Fibroblast of gingiva (primary cell): ENCODE measurements around the gene RAD23B.
"Not testable (repeated sequence)": the region's sequence is repeated elsewhere in the genome, so short reads cannot be mapped to it uniquely, and the experiment has no call there.

Source experiments
- DNase-seq: peaks from one replicate; pipeline ENCODE4 v3.0.0-alpha.2; 2011; ENCODE audit warnings: low read depth

The RAD23B gene

DNA sequence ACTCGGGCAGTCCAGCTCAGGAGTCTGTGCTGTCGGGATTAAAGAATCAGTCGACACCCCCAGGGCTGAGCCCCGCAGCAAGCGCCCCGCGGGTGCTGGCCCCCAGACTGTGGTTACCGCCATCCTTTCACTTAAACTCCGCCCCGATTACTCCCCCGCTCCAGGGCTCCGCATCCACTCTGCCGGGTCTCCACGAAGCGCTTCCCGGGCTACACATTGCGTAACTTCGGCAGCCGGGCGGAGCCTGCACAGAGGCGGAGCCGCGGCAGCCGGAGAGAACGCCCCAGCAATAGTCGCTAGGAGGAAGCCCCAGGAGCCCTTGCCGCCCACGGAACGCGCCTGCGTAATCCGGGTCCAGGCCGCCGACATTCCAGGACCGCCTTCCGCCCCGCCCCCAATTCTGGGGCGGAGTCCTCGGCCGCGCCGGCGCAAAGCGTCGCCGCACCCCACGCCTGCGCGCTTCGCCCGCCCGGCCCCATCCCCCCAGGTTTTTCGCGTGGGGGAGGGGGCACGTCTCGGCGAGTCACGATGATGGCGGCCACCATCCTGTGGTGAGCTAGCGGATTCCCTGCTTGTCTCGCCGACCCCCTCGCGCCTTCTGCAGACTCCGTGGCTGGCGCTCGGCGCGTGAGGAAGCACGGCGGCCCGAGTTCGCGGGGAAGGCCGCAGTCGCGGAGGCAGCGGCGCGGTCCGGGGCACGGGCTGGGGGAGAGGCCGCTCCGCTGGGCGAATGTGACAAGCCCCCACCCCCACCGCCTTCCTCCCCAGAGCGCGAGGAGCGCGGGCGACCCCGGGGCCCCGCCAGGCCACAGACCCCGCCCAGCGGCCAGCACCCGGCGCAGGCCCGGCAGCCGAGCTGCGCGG lies at the start of gene RAD23B:
TSS of gene RAD23B (plus strand) at position 521 of the 864 bp plus-strand sequence. CDS start 351 bp downstream, outside the sequence.
- peak; percentile 98 for DNase-seq

DNA sequence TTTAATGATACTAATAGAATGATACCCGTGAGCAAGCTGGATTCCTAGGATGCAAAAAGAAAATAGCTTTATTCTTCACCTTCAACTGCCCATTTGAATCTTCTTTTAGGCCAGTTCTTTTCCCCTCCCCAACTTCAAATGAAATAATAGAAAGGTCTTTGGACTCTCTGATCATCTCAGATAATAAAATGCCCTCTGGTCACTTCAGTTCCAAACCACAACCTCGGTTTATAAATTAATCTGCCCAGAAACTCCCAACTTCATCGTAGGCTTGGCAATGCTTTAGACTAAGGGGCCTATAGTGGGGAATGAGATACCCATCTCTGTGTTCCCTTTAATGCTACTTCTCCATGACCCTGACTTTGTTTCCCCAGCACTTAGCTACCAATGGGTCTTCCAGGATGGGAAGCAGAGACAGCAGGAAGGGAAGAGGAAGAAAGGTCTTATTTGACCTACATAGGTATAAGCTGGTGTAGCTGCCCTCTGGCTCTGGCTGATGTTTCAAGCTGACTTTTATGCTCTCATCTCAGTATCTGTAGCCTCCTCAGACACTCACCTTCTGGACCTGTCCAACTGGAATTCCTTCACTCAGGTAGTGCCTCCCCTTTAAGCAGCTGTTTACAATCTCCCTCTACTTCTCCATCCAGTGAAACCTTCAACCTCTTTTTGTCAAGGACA lies 47.2 kb upstream of the RAD23B start:
- no peak for DNase-seq

DNA sequence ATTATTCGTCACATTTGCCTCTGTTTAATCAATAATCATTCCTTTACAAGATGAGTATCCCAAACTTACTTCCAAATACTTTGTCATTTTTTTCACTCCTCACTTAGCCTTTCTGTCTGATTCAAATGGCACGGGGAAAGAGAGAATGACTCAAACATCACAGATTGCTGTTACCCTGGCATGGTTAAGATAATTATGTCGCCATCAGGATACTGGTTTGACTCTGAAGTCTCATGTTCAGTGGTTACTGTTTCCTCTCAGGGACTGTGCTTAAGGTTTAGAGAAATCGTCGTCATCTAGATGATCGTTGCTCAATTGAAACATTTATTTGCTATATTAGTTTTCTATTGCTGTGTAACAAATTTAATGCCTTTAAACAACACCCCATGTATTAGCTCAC lies 45.2 kb upstream of the RAD23B start:
- no peak for DNase-seq

DNA sequence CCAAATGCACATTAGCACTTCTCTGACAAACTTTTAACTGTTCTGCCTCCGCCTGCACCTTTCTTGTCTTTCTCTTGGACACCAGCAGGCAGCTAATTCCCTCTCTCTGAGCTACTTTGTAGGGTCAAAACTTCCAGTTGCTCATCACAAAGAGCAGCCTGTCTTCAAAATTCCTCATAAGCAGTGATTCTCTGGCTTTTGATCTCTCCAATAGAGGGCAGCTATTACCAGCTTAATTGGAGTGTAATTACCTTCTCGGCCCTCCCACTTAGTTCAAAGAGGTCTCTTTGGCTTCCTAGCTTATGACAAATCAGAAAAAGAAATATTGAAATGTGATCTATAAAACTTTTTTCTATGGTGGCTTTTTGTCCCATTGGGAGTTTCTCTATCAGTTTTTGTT lies 43.6 kb upstream of the RAD23B start:
- peak; percentile 56 for DNase-seq

DNA sequence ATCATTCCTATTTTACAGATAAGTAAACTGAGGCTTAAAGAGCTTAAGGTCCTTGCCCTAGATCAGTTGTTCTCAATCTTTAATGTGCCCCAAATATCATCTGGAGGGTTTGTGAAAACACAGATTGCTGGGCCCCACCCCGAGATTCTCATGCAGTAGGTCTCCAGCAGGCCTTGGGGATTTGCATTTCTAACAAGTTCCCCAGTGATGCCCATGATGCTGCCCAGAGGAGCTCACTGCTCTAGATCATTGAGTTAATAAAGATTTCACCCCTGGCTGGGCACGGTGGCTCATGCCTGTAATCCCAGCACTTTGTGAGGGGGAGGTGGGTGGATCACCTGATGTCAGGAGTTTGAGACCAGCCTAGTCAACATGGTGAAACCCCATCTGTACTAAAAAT lies 42.8 kb upstream of the RAD23B start:
- no peak for DNase-seq

DNA sequence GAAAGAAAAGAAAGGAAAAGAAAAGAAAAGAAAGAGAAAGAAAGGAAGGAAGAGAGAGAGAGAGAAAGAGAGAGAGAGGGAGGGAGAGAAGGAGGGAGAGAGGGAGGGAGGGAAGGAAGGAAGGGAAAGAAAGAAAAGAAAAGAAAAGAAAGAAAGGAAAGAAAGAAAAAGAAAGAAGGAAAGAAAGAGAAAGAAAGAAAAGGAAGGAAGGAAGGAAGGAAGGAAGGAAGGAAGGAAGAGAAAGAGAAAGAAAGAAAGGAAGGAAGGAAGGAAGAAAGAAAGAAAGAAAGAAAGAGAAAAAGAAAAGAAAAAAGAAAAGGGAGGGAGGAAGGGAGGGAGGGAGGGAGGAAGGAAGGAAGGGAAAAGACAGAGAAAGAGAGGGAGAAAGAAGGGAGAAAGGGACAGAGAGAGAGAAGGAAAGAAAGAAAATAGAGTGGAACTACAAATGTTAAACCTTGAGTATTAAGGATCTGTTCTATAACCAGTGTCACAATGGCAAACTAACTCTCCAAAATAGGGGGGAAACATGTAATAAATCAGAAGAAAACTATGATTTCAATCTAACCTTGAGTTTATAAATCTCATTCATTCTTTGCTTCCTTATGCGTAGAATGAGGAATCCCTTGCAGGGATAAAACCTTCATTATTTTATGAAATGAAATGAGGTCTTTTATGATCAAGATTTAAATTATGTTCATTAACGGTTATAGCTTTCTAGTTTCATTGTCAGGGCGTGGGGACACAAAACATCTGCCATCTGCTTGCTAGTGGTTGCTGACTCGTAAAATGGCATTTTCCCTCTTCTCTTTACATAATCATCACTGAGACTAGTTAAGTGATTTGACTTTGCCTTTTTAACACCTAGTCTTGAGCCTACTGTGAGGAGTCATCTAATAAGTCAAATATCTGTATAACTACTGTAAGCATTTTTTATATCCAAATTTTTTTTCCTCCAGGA lies 40.7 kb upstream of the RAD23B start:
- no peak for DNase-seq

DNA sequence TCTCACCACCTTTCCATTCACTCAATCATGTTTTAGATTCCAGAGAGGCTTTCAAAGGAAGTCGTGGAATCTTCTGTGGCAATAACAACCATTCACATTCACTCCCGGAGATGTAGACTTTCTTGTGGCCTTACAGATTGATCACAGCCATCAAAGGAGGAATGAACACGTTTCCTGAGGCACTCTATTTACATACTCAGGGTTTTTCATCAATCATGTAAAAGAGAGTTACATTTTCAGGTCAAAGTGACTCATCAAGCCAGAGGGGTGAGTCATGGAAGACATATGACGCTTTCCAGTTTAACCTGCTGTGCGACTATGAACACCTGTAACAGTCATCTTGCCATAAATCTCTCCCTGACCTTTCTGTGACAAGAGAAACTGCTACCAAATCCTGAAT lies 39.3 kb upstream of the RAD23B start:
- DNase-seq, result no peak

DNA sequence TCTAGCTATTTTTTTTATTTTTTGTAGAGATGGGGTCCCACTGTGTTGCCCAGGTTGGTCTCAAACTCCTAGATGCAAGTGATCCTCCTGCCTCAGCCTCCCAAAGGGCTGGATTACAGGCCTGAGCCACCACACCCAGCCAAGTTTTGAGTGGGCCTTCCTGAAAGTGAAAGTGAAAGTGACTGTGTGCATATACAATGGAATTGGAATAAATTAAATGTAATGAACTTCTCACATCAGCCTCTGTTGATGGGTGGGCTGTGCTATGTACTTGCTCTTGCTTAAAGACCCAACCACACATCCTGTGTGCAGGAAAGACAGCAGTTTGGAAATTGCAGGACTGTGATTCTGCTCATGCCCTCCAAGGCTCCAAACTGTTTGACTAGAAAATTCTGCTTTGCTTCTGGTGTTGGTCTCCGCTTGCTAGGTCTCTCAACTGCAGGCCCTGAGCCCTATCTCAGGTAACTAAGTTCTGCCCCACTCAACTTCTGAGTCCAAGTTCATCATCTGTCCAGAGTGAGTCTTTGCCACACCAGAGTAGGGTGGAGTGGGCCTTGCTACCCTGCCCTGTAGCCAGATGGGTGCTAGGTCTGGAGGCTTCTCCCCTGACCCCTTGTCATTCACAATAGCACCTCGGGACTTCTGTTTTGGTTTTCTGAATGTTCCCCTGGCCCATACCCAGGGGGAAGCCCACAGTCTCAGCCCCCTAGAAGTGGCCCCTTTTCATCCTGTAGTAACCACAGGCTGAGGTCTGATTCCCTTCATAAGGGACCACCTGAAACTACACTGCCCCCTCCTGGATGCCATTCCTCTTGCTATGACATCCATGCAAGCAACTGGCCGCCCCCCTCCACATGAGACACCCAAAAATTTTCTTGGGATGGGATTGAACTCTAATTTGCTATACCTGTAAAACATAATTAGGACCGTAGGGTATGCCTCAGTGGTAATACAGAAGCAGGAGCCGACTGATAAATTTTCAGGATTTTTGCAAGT lies 36.5 kb upstream of the RAD23B start:
- no peak for DNase-seq

DNA sequence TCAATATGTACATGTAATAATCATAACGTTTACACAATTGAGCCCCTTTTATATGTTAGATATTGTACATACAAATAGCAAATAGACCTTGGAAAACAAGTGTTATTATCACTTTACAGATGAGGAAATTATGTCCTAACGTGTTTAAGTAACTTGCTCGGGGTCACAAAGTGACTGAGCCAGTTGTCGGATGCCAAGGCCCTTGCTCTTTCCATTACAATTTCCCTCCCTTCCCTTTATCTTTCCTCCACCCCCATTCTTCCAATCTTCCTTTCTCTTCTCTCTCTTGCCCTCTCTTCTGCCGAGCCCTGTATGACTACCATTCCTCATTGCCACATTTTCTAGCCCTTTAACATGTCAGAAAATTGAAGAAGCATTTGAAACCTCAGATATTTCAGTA lies 34.4 kb upstream of the RAD23B start:
- DNase-seq, result no peak

DNA sequence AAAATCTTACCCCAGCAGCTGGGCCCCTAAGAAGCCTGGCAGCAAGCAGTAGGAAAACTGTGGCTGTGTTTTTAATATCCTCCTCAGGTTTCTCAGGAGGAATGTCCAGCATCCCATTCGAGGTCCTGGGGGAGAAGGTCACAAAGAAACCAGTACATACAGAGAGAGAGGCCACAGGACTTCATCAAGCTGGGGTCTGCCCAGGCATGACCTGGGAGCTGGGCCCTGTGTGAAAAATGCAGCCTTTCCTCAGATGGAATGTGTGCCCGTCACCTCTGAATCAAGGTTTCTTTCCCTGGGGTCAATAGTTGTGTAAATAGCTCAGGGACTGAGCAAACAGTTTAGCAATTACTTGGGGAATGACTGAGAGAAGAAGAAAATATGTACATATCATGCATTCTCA lies 33.9 kb upstream of the RAD23B start:
- peak; percentile 87 for DNase-seq

DNA sequence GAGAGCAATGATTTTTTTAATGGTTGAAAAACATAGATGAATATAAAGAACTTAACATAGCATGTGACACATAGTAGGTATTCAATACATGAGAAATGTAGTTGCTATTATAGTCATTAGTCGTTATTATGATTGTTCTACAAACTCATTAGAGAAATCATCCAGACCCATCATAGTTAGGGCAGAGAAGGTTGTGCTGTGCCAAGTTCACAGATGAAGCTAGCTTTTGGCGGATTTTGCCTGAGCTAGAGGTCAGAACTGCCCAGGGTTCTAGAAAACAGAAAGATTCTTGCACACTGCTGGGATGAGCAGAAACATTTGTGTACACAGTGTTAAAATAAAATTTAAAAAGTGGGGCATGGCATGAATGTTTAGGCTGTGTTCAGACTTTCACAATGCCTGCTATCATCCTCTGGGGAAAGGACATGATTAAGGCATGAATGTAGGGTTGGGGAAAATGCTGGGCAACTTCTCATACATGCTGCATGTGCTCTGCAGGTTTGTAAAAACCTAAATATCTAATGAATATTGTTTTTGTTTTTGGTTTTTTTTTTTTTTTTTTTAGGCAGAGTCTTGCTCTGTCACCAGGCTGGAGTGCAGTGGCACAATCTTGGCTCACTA lies 33.3 kb upstream of the RAD23B start:
- peak; percentile 54 for DNase-seq

DNA sequence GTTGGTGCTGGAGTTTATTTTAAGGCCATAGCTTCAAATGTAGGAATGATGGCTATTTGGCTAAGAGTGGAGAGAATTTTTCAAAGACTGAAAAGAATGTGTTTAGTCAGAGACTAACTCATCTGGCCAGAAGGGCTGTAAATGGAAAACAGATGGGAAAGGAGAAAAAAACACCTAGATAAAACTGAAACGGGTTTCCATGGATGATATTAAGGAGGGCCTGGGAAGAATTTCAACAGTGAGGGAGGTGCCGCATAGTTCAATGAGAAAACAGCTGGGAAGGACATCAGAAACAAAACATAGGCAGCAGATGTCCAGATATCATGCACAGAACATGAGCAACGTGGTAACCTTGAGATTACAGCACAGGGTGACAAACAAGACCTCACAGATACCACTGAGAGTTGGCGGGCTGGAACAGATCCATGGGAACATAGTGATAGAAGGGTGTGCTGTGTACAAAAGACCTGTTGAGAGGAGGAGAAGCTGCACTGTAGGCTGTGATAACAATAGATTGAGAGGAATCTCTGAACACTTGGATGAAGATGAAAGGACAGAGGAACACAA lies 31.2 kb upstream of the RAD23B start:
- DNase-seq, result peak; percentile 90

DNA sequence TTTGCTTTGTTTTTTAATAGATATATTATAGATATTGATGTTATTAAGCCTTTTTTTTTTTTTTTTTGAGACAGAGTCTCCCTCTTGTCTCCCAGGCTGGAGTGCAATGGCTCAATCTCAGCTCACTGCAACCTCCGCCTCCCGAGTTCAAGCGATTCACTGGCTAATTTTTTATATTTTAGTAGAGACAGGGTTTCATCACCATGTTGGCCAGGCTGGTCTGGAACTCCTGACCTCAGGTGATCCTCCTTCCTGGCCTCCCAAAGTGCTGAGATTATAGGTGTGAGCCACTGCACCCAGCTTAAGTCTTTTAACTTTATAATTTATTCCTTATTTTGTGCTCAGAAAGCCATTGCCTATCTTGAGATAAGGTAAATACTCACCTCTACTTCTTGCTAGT lies 24.2 kb upstream of the RAD23B start:
- no peak for DNase-seq

DNA sequence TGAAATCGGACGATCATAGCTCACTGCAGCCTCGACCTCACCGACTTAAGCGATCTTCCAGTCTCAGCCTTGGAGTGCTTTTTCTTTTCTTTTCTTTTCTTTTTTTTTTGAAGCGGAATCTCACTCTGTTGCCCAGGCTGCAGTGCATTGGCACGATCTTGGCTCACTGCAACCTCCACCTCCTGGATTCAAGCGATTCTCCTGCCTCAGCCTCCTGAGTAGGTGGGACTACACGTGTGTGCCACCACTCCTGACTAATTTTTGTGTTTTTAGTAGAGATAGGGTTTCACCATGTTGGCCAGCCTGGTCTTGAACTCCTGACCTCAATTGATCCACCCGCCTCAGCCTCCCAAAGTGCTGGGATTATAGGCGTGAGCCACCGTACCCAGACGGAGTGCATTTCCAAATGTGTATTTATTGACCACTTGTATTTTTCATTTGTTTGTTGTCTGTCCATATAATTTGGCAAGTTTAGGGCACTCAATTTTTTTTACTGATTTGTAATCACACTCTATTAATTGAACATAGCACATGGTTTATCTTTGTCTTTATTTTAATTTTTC lies 23.2 kb upstream of the RAD23B start:
- not testable (repeated sequence) for DNase-seq

DNA sequence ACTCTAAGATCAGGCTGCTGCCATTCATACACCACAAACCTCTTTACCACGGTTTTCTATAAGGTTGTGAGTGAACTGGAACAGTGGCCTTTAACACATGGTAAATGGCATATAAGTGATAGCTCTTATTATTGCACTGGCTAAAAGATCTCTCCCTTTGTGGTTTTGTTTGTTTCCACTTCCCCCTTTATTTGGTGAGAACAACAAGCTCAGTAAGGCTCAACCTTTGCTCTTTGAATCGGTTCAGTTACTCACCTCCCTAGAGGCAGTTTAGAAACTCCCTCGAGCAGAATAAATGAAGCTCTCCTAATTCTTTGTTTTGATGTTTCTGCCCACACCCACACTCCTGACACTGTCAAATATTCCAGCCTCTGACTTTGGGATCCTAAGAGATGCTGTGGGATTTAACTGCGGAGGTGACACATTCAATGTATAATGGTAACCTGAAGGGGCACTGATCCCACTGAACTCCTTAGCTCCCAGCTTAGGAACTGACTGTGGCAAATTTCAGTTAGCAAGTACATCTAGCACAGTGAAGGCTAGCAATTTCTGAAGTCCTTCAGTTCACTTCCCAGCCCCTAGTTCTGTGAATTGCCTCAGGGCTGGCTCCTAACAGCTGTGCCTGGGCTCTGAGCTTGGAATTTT lies 22.5 kb upstream of the RAD23B start:
- no peak for DNase-seq

DNA sequence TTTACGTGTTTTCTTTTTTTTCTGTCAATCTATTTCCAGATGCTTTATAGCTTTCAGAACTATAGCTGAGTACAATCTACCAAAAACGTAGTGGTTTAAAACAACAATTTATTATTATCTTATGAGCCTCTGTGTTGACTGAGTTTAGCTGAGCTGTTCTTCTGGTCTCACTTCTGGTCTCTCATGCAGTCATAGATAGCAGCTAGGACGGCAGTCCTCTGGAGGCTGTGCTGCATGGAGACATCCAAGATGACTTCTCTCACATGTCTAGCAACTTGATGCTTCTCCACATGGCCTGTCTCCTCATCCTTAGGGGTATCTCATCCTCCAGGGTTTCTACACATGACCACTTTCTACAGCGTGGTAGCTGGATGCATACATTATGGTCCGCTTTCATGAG lies 22.0 kb upstream of the RAD23B start:
- no peak for DNase-seq

DNA sequence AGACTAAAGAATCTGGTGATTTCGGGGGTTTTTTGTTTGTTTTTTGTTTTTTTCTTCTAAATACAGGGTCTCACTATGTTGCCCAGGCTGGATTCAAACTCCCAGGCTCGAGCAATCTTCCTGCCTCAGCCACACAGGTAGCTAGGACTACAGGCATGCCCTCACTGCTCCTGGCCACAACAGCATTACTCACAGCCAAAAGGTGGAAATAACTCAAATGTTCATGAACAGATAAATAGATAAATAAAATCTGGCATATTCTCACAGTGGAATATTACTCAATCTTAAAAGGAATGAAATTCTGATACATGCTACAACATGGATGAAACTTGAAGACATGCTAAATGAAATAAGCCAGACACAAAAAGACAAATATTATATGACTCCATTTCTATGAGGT lies 19.8 kb upstream of the RAD23B start:
- no peak for DNase-seq

DNA sequence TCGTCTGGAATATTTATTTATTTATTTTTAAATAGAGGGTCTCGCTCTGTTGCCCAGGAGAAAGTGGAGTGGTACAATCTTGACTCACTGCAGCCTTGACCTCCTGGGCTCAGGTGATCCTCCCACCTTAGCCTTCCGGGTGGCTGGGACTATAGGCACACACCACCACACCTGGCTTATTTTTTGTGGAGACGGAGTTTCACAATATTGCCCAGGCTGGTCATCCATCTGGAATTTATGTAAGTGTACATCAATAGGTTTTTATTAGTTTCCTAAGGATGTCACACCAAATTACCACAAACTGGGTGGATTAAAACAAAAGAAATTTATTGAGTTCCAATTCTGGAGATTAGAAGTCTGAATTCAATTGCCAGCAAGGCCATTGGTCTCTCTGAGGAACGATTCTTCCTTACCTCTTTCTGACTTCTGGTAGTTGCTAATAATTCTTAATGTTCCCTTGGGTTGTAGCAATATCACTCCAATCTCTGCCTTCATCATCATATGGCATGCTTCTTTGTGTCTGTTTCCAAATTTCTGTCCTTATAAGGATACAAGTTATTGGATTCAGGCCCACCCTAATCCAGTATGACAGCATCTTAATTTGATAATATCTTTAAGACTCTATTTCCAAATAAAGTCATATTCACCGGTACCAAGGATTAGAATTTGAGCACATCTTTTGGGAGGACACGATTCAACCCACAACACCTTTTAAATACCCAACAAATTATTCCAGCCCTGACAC lies 16.3 kb upstream of the RAD23B start:
- DNase-seq, result no peak

DNA sequence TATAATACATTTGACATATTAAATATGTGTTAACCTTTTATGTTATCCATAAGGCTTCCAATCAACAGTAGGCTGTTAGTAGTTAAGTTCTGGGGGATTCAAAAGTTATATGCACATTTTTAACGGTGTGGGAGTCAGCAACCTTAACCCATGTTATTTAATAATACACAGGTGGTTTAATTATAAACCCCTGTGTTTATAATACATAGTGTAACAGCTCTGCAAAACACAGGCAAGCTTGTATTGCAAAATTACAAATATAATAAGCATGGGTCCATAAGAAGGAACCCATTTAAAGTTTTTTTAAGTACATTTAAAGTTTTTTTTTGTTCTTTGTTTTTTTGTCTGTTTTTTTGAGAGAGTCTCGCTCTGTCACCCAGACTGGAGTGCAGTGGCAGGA lies 14.5 kb upstream of the RAD23B start:
- no peak for DNase-seq
